Endodermal cell (in vitro differentiated cells): ENCODE results near the gene TSEN54. TPM values are rescaled to one million over a fixed set of nuclear protein-coding genes. Genes with fewer than 3 reads are reported as not detected.

Source experiments
- DNase-seq: peaks from one replicate; pipeline ENCODE4 v3.0.0-alpha.2; 2017
- H3K27ac ChIP-seq: 2 replicates; pipeline ENCODE4 v1.5.1; 2013; ENCODE audit warnings: mild to moderate bottlenecking, low read depth, low read length, moderate library complexity
- H3K27me3 ChIP-seq: 2 replicates; pipeline ENCODE4 v1.6.1; 2013; ENCODE audit warnings: mild to moderate bottlenecking, low read length, moderate library complexity; ENCODE audit not compliant: insufficient read depth, control insufficient read depth, poor library complexity, severe bottlenecking
- H3K36me3 ChIP-seq: 2 replicates; pipeline ENCODE4 v1.7.0; 2013; ENCODE audit warnings: mild to moderate bottlenecking, low read length, moderate library complexity; ENCODE audit not compliant: control insufficient read depth, insufficient read depth
- H3K4me1 ChIP-seq: one replicate; pipeline ENCODE4 v1.7.0; 2013; ENCODE audit warnings: low read length; ENCODE audit not compliant: control insufficient read depth, insufficient read depth
- H3K4me3 ChIP-seq: 2 replicates; pipeline ENCODE4 v1.5.1; 2013; ENCODE audit warnings: mild to moderate bottlenecking, low read length, moderate library complexity
- H3K9ac ChIP-seq: 2 replicates; pipeline ENCODE4 v1.6.1; 2013; ENCODE audit warnings: mild to moderate bottlenecking, low read length, moderate library complexity; ENCODE audit not compliant: poor library complexity, severe bottlenecking; ENCODE audit errors: extremely low read depth
- H3K9me3 ChIP-seq: 2 replicates; pipeline ENCODE4 v1.6.1; 2013; ENCODE audit warnings: mild to moderate bottlenecking, low read length, moderate library complexity; ENCODE audit not compliant: control insufficient read depth
- H3K27ac Mint-ChIP-seq: 2 replicates; pipeline ENCODE4 v1.8.0; 2020; ENCODE audit warnings: mixed read lengths
- H3K27me3 Mint-ChIP-seq: 2 replicates; pipeline ENCODE4 v1.8.0; 2021; ENCODE audit warnings: mild to moderate bottlenecking, mixed read lengths; ENCODE audit not compliant: insufficient read depth
- H3K36me3 Mint-ChIP-seq: 2 replicates; pipeline ENCODE4 v1.8.0; 2020; ENCODE audit warnings: low read depth, mixed read lengths
- H3K4me1 Mint-ChIP-seq: 2 replicates; pipeline ENCODE4 v1.8.0; 2020; ENCODE audit warnings: mixed read lengths
- H3K4me3 Mint-ChIP-seq: 2 replicates; pipeline ENCODE4 v1.8.0; 2020; ENCODE audit warnings: mild to moderate bottlenecking, moderate library complexity, mixed read lengths
- H3K9me3 Mint-ChIP-seq: 2 replicates; pipeline ENCODE4 v1.8.0; 2020; ENCODE audit warnings: mild to moderate bottlenecking, mixed read lengths
- WGBS, 2 experiments: methylation state at CpG; one replicate each; pipeline versions ENCODE4 v1.1.5 to v1.1.7; 2013; ENCODE audit warnings: missing lambda C conversion rate in 2 of 2, mixed read lengths in 1 of 2; ENCODE audit not compliant: insufficient coverage in 1 of 2, insufficient read length in 1 of 2; 5-methylcytosine and 5-hydroxymethylcytosine counted together
- total RNA-seq, 2 donors: library from RNA; stranded (reverse); fragmentation: NEBNext Ultra II Directional in 1 of 2; extraction: Animal tissue kit (Norgen Biotek cat#: 25700) in 1 of 2; gene quantifications; 2 replicates in 1 of 2; 3 replicates in 1 of 2; pipeline ENCODE4 v1.2.1, GENCODE V29; 2021
- TF ChIP-seq, protein P1 (sequence below): fragments of 200-600 bp; sonication (generic); conservative IDR thresholded peaks from 2 replicates; pipeline ENCODE4 v1.5.0; 2021; ENCODE audit warnings: antibody characterized with exemption, mild to moderate bottlenecking

Gene TSEN54
- total RNA-seq, 2 donors from 2014 or later = 37.7 to 39.1 TPM

DNA sequence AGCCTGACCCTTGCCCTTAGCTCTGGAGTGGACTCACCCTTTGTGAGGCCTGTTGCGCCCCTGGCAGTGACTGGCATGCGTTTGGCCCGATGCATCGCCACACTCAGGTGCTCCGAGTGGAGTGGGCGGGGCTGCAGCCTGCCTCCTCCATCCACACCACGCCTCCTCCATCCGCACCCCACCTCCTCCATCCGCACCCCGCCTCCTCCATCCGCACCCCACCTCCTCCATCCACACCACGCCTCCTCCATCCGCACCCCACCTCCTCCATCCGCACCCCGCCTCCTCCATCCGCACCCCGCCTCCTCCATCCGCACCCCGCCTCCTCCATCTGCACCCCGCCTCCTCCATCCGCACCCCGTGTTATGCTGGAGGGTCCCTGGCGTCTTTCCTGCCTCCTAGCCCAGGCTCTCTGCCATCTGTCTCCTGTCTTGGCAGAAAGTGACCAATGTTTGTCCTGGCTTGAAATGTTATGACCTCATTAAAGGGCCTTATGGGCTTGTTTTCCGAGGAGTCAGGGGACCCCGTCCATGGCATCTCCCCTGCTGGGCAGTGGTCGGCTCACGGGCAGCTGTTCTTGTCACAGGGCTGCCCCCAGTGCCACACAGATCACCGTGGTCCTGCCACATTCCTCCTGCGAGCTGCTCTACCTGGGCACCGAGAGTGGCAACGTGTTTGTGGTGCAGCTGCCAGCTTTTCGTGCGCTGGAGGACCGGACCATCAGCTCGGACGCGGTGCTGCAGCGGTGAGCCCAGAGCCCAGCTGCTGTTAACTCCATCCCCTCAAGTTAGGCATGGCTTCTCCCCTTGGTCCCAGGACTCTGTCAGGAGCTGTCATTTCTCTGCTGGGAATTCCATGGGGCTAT, 42.6 kb downstream of the TSEN54 start:
- H3K4me3 Mint-ChIP-seq = no peak overlapping the region

DNA sequence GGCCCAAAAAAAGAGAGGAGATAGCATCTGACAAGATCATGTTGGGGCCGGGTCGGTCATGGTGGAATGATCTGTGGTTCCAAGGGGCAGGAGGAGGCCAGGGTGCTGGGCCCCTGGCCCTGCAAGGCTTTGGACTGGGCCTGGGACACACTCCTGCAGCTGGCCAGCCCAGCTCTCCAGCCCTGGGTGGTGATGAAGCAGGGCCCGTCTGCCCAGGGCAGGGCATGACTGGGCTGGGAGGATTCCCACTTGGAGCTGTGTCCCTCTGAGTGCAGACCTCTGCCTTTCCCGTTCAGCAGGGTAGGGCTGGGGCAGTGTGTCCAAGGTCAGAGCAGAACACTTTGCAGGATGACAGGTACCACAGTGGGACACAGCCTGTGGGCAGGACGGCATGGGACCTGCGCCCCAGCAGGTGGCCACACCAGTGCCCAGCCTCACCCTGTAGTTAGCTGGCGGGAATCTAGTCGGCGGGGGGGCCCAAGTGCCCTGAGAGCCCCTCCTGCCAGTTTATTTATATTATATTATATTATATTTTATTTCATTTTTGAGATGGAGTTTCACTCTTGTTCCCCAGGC, 43.7 kb downstream of the TSEN54 start:
- peaks cover 9% of the 10 kb centered on the region for H3K4me1 ChIP-seq

More for the DNA sequence above, 42.6 kb downstream of the TSEN54 start:
- H3K27ac Mint-ChIP-seq = no peak overlapping the region
- H3K9me3 Mint-ChIP-seq = no peaks in the 10 kb centered on the region
- no peak overlapping the region for H3K9ac ChIP-seq
- TF ChIP-seq, protein P1, sequence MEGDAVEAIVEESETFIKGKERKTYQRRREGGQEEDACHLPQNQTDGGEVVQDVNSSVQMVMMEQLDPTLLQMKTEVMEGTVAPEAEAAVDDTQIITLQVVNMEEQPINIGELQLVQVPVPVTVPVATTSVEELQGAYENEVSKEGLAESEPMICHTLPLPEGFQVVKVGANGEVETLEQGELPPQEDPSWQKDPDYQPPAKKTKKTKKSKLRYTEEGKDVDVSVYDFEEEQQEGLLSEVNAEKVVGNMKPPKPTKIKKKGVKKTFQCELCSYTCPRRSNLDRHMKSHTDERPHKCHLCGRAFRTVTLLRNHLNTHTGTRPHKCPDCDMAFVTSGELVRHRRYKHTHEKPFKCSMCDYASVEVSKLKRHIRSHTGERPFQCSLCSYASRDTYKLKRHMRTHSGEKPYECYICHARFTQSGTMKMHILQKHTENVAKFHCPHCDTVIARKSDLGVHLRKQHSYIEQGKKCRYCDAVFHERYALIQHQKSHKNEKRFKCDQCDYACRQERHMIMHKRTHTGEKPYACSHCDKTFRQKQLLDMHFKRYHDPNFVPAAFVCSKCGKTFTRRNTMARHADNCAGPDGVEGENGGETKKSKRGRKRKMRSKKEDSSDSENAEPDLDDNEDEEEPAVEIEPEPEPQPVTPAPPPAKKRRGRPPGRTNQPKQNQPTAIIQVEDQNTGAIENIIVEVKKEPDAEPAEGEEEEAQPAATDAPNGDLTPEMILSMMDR = no peak
- no peak overlapping the region for H3K4me3 ChIP-seq
- H3K4me1 Mint-ChIP-seq = peaks cover 7% of the 10 kb centered on the region
- H3K27ac ChIP-seq = no peak overlapping the region
- peaks cover 28% of the 10 kb centered on the region for H3K36me3 Mint-ChIP-seq
- no peaks in the 10 kb centered on the region for H3K9me3 ChIP-seq
- no peak for DNase-seq
- H3K36me3 ChIP-seq = peaks cover 2% of the 10 kb centered on the region
- WGBS, 2 experiments = 94 to 99% methylated on average over 14 to 32 of the region's 38 CpGs
- H3K4me1 ChIP-seq = peaks cover 9% of the 10 kb centered on the region
- H3K27me3 Mint-ChIP-seq = no peaks in the 10 kb centered on the region
- H3K27me3 ChIP-seq = no peaks in the 10 kb centered on the region

GRCh38 chr17:75561927-75562603, 45.7 kb downstream of the TSEN54 start:
- H3K4me3 Mint-ChIP-seq = no peak overlapping the region
- 90 to 98% methylated on average over 3 to 5 of the region's 5 CpGs for WGBS, 2 experiments
- peaks cover 9% of the 10 kb centered on the region for H3K4me1 ChIP-seq
- no peaks in the 10 kb centered on the region for H3K9me3 ChIP-seq
- no peak overlapping the region for H3K4me3 ChIP-seq
- no peak overlapping the region for H3K27ac ChIP-seq
- H3K27me3 ChIP-seq = no peaks in the 10 kb centered on the region
- H3K27ac Mint-ChIP-seq = no peak overlapping the region
- peaks cover 7% of the 10 kb centered on the region for H3K36me3 ChIP-seq
- TF ChIP-seq, protein P1 = no peak
- peaks cover 1% of the 10 kb centered on the region for H3K4me1 Mint-ChIP-seq
- no peak for DNase-seq
- no peaks in the 10 kb centered on the region for H3K27me3 Mint-ChIP-seq
- H3K9me3 Mint-ChIP-seq = no peaks in the 10 kb centered on the region
- no peak overlapping the region for H3K9ac ChIP-seq
- peaks cover 47% of the 10 kb centered on the region for H3K36me3 Mint-ChIP-seq

More for the DNA sequence above, 43.7 kb downstream of the TSEN54 start:
- Histone ChIP-seq H3K9me3 (no peaks in the 10 kb centered on the region), H3K27ac (no peak overlapping the region), H3K4me3 (no peak overlapping the region), H3K9ac (no peak overlapping the region), H3K27me3 (no peaks in the 10 kb centered on the region), H3K36me3 (peaks cover 7% of the 10 kb centered on the region)
- Mint-ChIP-seq H3K36me3 (peaks cover 32% of the 10 kb centered on the region), H3K9me3 (no peaks in the 10 kb centered on the region), H3K27ac (no peak overlapping the region), H3K4me3 (no peak overlapping the region), H3K4me1 (peaks cover 7% of the 10 kb centered on the region), H3K27me3 (no peaks in the 10 kb centered on the region)
- WGBS, 2 experiments = 90 to 100% methylated on average over 3 to 9 of the region's 9 CpGs
- TF ChIP-seq, protein P1 = no peak
- DNase-seq = no peak
